ENCODE results near the gene SRPX2.

Gene SRPX2

GRCh38 chrX:100650841-100651240 lies 6.8 kb downstream of the SRPX2 start:
- no peak for DNase-seq

- no peak for DNase-seq
Observed at GRCh38 chrX:100652266-100652665, 8.3 kb downstream of the SRPX2 start.

GRCh38 chrX:100654261-100654660 lies 10.3 kb downstream of the SRPX2 start:
- peak; percentile 51 for DNase-seq

- no peak for DNase-seq
Observed at GRCh38 chrX:100658941-100659381, 15.0 kb downstream of the SRPX2 start.

GRCh38 chrX:100659431-100660137 lies 15.6 kb downstream of the SRPX2 start:
- no peak for DNase-seq

GRCh38 chrX:100662170-100662569 lies 18.2 kb downstream of the SRPX2 start:
- DNase-seq: no peak

GRCh38 chrX:100662796-100663195 lies 18.8 kb downstream of the SRPX2 start:
- DNase-seq: no peak

- peak; percentile 46 for DNase-seq
Observed at GRCh38 chrX:100663642-100664041, 19.6 kb downstream of the SRPX2 start.

GRCh38 chrX:100672966-100673365 lies 29.0 kb downstream of the SRPX2 start:
- no peak for DNase-seq

GRCh38 chrX:100673397-100673953 lies 29.5 kb downstream of the SRPX2 start:
- DNase-seq: no peak

- no peak for DNase-seq
Observed at GRCh38 chrX:100674705-100675104, 30.7 kb downstream of the SRPX2 start.

GRCh38 chrX:100677611-100678181 lies 33.7 kb downstream of the SRPX2 start:
- DNase-seq: no peak

GRCh38 chrX:100680756-100681155 lies 36.8 kb downstream of the SRPX2 start:
- DNase-seq: no peak

- DNase-seq: no peak
Observed at GRCh38 chrX:100681599-100681998, 37.6 kb downstream of the SRPX2 start.

GRCh38 chrX:100682939-100683338 lies 38.9 kb downstream of the SRPX2 start:
- DNase-seq: no peak

GRCh38 chrX:100685284-100685996 lies 41.4 kb downstream of the SRPX2 start:
- peak; percentile 73 for DNase-seq

- DNase-seq: no peak
Observed at GRCh38 chrX:100685997-100686305, 42.0 kb downstream of the SRPX2 start.

- no peak for DNase-seq
Observed at GRCh38 chrX:100687128-100687527, 43.1 kb downstream of the SRPX2 start.

GRCh38 chrX:100687546-100687945 lies 43.5 kb downstream of the SRPX2 start:
- no peak for DNase-seq

GRCh38 chrX:100695302-100695701 lies 51.3 kb downstream of the SRPX2 start:
- DNase-seq: peak; percentile 82

GRCh38 chrX:100695991-100696390 lies 52.0 kb downstream of the SRPX2 start:
- no peak for DNase-seq

- DNase-seq: no peak
Observed at GRCh38 chrX:100696699-100697351, 52.8 kb downstream of the SRPX2 start.

- no peak for DNase-seq
Observed at GRCh38 chrX:100698551-100698950, 54.6 kb downstream of the SRPX2 start.

Measured in NCI-H146 (cell line).